ENCODE results near the gene EIF6.

The EIF6 gene

DNA sequence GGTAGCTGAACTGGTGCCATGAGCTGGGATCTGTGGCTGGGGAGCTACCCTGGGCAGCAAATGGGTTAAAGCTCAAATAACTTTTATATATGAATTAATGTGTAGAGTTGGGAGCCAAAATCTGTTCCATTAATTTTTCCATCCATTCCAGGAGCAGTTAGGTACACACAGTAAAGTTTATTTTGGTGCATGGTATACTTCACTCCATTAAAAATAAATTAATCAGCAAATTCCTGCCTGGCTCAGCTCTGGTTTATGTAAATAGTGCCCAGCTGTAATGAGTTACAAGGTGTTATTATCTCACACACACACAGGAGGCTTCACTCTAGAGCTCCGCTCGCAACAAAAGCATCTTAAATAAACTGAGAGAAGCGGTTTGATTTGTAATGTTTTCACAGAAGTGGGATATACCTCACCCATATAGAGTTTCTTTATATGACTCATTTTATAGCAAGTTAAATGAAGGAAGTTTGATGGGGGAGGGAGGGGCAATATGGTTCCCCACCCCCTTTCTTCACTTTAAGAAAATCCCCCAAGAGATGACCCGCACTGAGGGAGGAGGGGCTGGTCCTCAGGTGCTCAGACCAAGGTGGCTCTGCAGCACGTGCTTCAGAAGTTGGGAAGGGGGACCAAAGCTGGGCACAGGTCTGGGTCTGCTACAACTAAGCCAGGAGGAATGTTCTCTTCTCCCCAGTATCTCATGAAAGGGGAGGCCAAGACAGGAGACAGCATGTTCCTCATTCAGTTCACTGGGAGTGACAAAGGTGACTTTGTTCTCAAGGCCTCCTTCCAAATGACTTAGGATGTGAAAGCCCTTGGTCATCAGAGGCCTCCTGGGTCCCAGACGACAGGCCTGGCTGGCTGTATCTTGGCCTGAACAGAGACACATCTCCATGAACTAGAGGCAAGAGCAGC is 18.1 kb upstream of the EIF6 start:
- Histone ChIP-seq H3K4me1 (ENCODE audit: control insufficient read depth, insufficient read depth, low read length, poor library complexity, severe bottlenecking) (no peaks in the 10 kb centered on the region), H3K9me3 (ENCODE audit: control insufficient read depth, low read length) (no peaks in the 10 kb centered on the region), H3K4me3 (ENCODE audit: insufficient read depth, low read depth, low read length, poor library complexity, severe bottlenecking) (no peak overlapping the region), H3K36me3 (ENCODE audit: control insufficient read depth, insufficient read depth, low read length) (no peaks in the 10 kb centered on the region), H3K27ac (ENCODE audit: insufficient read depth, low read length, poor library complexity, severe bottlenecking) (no peak overlapping the region), H3K27me3 (replicated peaks; ENCODE audit: control insufficient read depth, insufficient read depth, low read length, poor library complexity, severe bottlenecking) (no peaks in the 10 kb centered on the region)
- DNase-seq: no peak

DNA sequence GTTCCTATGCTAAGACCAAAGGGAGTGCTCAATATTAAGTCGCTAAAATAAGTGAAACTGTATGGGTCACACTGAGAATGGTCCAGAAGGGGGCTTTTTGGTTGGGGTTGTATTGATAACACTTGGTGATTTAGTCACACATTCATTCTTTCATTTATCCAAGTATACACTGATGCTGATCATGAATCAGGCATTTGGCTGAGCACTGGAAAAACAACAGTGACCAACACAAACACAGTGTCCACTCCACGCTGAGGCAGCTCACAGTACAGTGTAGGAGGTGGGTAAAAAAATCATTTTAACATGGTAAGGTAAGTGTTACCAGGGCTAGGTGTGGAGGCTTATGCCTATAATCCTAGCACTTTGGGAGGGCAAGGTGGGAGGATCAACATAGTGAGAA is 16.9 kb upstream of the EIF6 start:
- H3K27ac ChIP-seq (ENCODE audit: insufficient read depth, low read length, poor library complexity, severe bottlenecking): no peak overlapping the region

DNA sequence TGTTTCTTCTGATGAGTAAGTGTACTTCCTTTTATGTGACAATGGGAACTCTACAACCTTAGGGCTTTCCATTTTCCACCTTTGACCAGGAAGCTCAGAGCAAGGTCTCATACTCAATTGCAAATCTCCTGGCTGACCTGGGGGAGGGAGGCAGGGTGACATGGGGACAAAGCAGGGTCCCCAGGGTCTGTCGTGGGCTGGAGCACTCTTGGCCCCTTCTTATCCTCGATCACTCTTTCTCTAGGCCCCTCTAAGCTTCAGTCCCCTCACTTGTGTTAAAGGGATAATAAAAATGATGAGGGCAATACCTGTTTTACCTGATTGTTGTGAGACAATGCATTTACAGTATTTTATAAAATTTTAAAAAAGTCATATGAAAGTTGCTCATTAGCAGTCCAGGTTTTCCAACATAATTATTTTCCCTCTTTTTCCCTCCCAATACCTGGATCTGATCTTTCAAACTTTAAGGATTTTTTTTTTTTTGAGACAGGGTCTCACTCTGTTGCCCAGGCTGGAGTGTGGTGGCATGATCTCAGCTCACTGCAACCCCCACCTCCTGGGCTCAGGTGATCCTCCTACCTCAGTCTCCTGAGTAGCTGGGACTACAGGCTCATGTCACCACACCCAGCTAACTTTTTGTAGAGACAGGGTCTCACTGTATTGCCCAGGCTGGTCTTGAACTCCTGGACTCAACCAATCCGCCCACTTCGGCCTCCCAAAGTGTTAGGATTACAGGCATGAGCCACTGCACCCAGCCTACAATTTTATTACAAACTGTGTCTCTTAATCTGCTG is 16.1 kb upstream of the EIF6 start:
- DNase-seq: no peak
- Histone ChIP-seq H3K27me3 (replicated peaks; ENCODE audit: control insufficient read depth, insufficient read depth, low read length, poor library complexity, severe bottlenecking) (no peaks in the 10 kb centered on the region), H3K4me1 (ENCODE audit: control insufficient read depth, insufficient read depth, low read length, poor library complexity, severe bottlenecking) (no peaks in the 10 kb centered on the region), H3K27ac (ENCODE audit: insufficient read depth, low read length, poor library complexity, severe bottlenecking) (no peak overlapping the region), H3K9me3 (ENCODE audit: control insufficient read depth, low read length) (no peaks in the 10 kb centered on the region), H3K4me3 (ENCODE audit: insufficient read depth, low read depth, low read length, poor library complexity, severe bottlenecking) (no peak overlapping the region), H3K36me3 (ENCODE audit: control insufficient read depth, insufficient read depth, low read length) (no peaks in the 10 kb centered on the region)

More for the DNA sequence above, 16.9 kb upstream of the EIF6 start:
- Histone ChIP-seq H3K4me3 (ENCODE audit: insufficient read depth, low read depth, low read length, poor library complexity, severe bottlenecking) (no peak overlapping the region), H3K4me1 (ENCODE audit: control insufficient read depth, insufficient read depth, low read length, poor library complexity, severe bottlenecking) (no peaks in the 10 kb centered on the region), H3K9me3 (ENCODE audit: control insufficient read depth, low read length) (no peaks in the 10 kb centered on the region), H3K36me3 (ENCODE audit: control insufficient read depth, insufficient read depth, low read length) (no peaks in the 10 kb centered on the region), H3K27me3 (replicated peaks; ENCODE audit: control insufficient read depth, insufficient read depth, low read length, poor library complexity, severe bottlenecking) (no peaks in the 10 kb centered on the region)
- no peak for DNase-seq

DNA sequence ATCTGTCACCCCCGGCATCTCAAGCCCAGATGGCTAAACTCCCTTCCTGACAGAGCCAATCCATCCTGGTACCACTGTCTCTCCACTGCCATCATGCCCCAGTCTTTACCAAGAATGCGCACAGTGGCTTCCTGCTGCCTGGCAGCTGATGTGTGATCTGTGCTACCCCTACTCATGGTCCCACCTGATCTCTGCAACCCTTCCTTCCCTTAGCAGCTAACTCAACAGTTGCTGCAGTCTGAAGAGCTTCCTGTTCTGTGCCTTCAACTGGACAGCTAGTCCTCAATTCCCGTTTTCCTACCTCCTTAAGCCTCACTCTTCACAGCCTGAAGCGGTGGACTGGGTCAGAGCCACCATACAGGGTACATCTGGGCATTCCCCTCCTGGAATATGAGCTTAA is 15.2 kb upstream of the EIF6 start:
- DNase-seq: no peak
- Histone ChIP-seq H3K27me3 (replicated peaks; ENCODE audit: control insufficient read depth, insufficient read depth, low read length, poor library complexity, severe bottlenecking) (no peaks in the 10 kb centered on the region), H3K27ac (ENCODE audit: insufficient read depth, low read length, poor library complexity, severe bottlenecking) (no peak overlapping the region), H3K4me1 (ENCODE audit: control insufficient read depth, insufficient read depth, low read length, poor library complexity, severe bottlenecking) (no peaks in the 10 kb centered on the region), H3K9me3 (ENCODE audit: control insufficient read depth, low read length) (no peaks in the 10 kb centered on the region), H3K4me3 (ENCODE audit: insufficient read depth, low read depth, low read length, poor library complexity, severe bottlenecking) (no peak overlapping the region), H3K36me3 (ENCODE audit: control insufficient read depth, insufficient read depth, low read length) (no peaks in the 10 kb centered on the region)

DNA sequence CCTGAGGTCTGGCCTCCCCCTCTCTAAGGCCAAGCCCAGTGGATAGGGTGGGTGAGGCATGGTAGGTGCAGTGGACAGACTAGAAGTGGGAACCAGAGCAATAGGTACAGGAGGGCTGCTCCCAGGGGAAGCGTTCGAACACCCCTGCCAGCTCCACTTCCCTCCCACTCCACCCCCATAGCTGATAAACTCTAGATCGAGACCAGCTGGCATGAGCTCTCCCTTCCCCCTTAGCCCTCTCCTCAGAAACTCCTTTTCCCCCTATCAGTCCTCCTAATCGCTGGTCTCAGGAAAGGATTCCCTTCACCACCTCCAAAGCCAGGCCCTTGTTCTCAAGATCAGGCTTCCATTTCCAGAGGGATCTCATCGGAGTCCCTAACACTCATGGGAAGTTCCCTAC is 13.7 kb upstream of the EIF6 start:
- Histone ChIP-seq H3K36me3 (ENCODE audit: control insufficient read depth, insufficient read depth, low read length) (no peaks in the 10 kb centered on the region), H3K4me1 (ENCODE audit: control insufficient read depth, insufficient read depth, low read length, poor library complexity, severe bottlenecking) (no peaks in the 10 kb centered on the region), H3K9me3 (ENCODE audit: control insufficient read depth, low read length) (no peaks in the 10 kb centered on the region), H3K4me3 (ENCODE audit: insufficient read depth, low read depth, low read length, poor library complexity, severe bottlenecking) (no peak overlapping the region), H3K27ac (ENCODE audit: insufficient read depth, low read length, poor library complexity, severe bottlenecking) (no peak overlapping the region), H3K27me3 (replicated peaks; ENCODE audit: control insufficient read depth, insufficient read depth, low read length, poor library complexity, severe bottlenecking) (no peaks in the 10 kb centered on the region)
- DNase-seq: no peak

DNA sequence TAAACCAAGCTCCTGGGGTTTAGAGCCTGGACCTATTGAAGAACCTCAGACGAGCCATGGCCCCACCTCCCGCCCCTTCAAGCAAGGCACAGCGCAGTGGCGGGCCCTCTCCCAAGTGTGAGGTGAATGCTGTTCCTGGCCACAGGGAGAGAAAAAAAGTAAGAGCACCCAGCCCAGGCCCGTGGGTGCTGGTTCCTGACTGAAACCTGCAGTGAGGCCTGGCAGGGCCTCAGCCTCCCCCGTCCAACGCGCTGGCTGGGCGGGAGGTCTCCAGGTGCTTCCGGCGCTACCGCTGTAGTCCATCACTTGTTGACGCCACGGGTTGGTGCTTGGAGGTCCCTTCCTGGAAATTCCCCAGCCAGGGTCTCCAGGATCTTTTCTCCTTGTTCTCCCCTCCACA is 13.2 kb upstream of the EIF6 start:
- no peak for DNase-seq
- no peak overlapping the region for H3K27ac ChIP-seq (ENCODE audit: insufficient read depth, low read length, poor library complexity, severe bottlenecking)
- H3K9me3 ChIP-seq (ENCODE audit: control insufficient read depth, low read length): no peaks in the 10 kb centered on the region
- H3K27me3 ChIP-seq (replicated peaks; ENCODE audit: control insufficient read depth, insufficient read depth, low read length, poor library complexity, severe bottlenecking): no peaks in the 10 kb centered on the region
- H3K4me3 ChIP-seq (ENCODE audit: insufficient read depth, low read depth, low read length, poor library complexity, severe bottlenecking): no peak overlapping the region
- H3K4me1 ChIP-seq (ENCODE audit: control insufficient read depth, insufficient read depth, low read length, poor library complexity, severe bottlenecking): no peaks in the 10 kb centered on the region
- H3K36me3 ChIP-seq (ENCODE audit: control insufficient read depth, insufficient read depth, low read length): no peaks in the 10 kb centered on the region

DNA sequence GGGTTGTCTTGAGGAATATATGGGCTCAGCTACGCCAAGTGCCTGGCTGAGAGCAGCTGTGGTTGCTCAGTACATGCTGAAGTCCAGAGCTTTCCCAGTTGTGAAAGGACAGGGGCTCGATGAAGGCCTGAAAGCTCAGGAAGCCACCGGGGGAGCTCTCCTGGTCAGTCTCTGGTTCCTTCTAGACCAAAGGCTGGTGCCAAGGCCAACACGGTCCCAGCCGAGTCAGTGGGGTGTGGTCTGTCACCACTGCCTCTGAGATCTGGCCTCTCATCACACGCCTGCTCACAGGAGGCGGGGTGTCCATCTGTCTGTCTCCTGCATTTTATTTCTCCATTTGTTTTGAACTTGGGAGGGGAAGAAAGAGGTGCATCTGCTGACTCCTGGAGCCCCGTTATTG is 12.6 kb upstream of the EIF6 start:
- no peak for DNase-seq
- no peaks in the 10 kb centered on the region for H3K4me1 ChIP-seq (ENCODE audit: control insufficient read depth, insufficient read depth, low read length, poor library complexity, severe bottlenecking)
- H3K27me3 ChIP-seq (replicated peaks; ENCODE audit: control insufficient read depth, insufficient read depth, low read length, poor library complexity, severe bottlenecking): no peaks in the 10 kb centered on the region
- no peak overlapping the region for H3K4me3 ChIP-seq (ENCODE audit: insufficient read depth, low read depth, low read length, poor library complexity, severe bottlenecking)
- H3K36me3 ChIP-seq (ENCODE audit: control insufficient read depth, insufficient read depth, low read length): no peaks in the 10 kb centered on the region
- no peak overlapping the region for H3K27ac ChIP-seq (ENCODE audit: insufficient read depth, low read length, poor library complexity, severe bottlenecking)
- H3K9me3 ChIP-seq (ENCODE audit: control insufficient read depth, low read length): no peaks in the 10 kb centered on the region

DNA sequence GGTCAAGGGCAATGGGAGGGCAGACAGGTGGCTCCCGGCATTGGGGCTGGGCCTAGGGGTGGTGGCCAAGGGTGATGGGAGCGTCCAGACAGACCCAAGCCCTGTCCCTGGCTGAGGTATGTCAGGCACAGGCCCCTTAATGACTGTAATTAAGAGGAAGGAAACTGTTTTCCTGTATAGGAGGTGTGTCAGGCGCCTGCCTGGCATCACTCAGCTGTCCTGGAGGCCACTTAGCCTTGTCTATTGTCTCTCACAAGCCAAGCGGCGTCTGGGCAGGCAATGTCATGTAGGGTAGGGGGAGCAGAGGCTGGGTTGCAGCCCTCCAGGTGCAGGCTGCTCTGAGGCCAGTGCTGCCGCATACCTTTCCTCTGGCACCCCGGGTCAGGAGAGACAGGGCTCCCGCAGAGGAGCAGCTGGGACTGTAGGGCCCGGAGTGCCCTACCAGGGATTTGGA is 11.6 kb upstream of the EIF6 start:
- no peaks in the 10 kb centered on the region for H3K4me1 ChIP-seq (ENCODE audit: control insufficient read depth, insufficient read depth, low read length, poor library complexity, severe bottlenecking)
- H3K27ac ChIP-seq (ENCODE audit: insufficient read depth, low read length, poor library complexity, severe bottlenecking): no peak overlapping the region
- no peaks in the 10 kb centered on the region for H3K27me3 ChIP-seq (replicated peaks; ENCODE audit: control insufficient read depth, insufficient read depth, low read length, poor library complexity, severe bottlenecking)
- H3K9me3 ChIP-seq (ENCODE audit: control insufficient read depth, low read length): no peaks in the 10 kb centered on the region
- no peak for DNase-seq
- no peak overlapping the region for H3K4me3 ChIP-seq (ENCODE audit: insufficient read depth, low read depth, low read length, poor library complexity, severe bottlenecking)
- no peaks in the 10 kb centered on the region for H3K36me3 ChIP-seq (ENCODE audit: control insufficient read depth, insufficient read depth, low read length)

DNA sequence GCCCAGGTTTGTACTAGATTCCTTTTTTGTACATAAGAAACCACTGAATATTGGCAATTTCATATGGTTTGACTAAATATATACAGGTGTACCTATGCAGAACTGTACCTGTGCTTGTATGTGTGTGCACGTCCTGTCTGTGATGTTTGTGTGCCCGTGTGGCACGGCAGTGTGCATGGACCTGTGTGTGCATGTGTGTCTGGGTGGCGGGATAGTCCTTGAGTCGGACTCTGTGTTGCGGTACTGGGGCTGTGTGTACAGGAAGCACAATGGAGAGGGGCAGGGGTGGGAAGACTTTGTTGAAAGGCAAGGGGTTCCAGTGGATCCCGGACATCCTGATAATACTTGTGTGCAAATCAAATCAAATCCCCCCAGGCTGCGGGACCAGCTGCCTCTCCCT is 11.1 kb upstream of the EIF6 start:
- Histone ChIP-seq H3K9me3 (ENCODE audit: control insufficient read depth, low read length) (no peaks in the 10 kb centered on the region), H3K36me3 (ENCODE audit: control insufficient read depth, insufficient read depth, low read length) (no peaks in the 10 kb centered on the region), H3K27me3 (replicated peaks; ENCODE audit: control insufficient read depth, insufficient read depth, low read length, poor library complexity, severe bottlenecking) (no peaks in the 10 kb centered on the region), H3K4me3 (ENCODE audit: insufficient read depth, low read depth, low read length, poor library complexity, severe bottlenecking) (no peak overlapping the region), H3K27ac (ENCODE audit: insufficient read depth, low read length, poor library complexity, severe bottlenecking) (no peak overlapping the region), H3K4me1 (ENCODE audit: control insufficient read depth, insufficient read depth, low read length, poor library complexity, severe bottlenecking) (no peaks in the 10 kb centered on the region)
- no peak for DNase-seq

DNA sequence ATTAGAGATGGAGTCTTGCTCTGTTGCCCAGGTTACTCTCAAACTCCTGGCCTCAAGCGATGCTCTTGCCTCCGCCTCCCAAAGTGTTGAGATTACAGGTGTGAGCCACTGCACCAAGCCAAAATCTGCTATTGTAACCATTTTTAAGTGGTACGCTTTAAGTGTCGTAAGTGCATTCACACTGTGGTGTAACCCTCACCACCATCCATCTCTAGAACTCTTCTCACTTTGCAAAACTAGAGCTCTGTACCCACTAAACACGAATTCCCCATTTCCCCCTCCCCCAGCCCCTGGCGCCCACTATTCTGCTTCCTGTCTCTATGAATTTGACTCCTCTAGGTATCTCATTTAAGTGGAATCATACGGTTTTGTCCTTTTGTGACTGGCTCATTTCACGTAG is 10.5 kb upstream of the EIF6 start:
- Histone ChIP-seq H3K27ac (ENCODE audit: insufficient read depth, low read length, poor library complexity, severe bottlenecking) (no peak overlapping the region), H3K9me3 (ENCODE audit: control insufficient read depth, low read length) (no peaks in the 10 kb centered on the region), H3K4me3 (ENCODE audit: insufficient read depth, low read depth, low read length, poor library complexity, severe bottlenecking) (no peak overlapping the region), H3K4me1 (ENCODE audit: control insufficient read depth, insufficient read depth, low read length, poor library complexity, severe bottlenecking) (no peaks in the 10 kb centered on the region), H3K27me3 (replicated peaks; ENCODE audit: control insufficient read depth, insufficient read depth, low read length, poor library complexity, severe bottlenecking) (no peaks in the 10 kb centered on the region), H3K36me3 (ENCODE audit: control insufficient read depth, insufficient read depth, low read length) (no peaks in the 10 kb centered on the region)
- no peak for DNase-seq
